ENCODE results near the gene TMEM217. TPM values are rescaled to one million over a fixed set of nuclear protein-coding genes. Genes with fewer than 3 reads are reported as not detected.

Gene TMEM217
- total and polyA plus RNA-seq, 2 donors (not counting 1 experiment from before 2014, with no cell fraction given): 0.73 to 1.2 TPM

Small RNAs within 50 kb of the gene (small RNA-seq; reads per million reads assigned to genes)
- gene AL096712.1 (ENCODE audit: insufficient read length, low read depth, low replicate concordance): not detected

Other genes starting within 250 kb of the TMEM217 start
- 99.7 and 102 TPM in 2 replicates for gene PIM1, start 88.0 kb downstream of the TMEM217 start, total RNA-seq
- 13.6 and 36.0 TPM in 2 replicates for gene PIM1, start 88.0 kb downstream of the TMEM217 start, polyA plus RNA-seq
- gene TBC1D22B, start 372 bp downstream of the TMEM217 start, total RNA-seq: 11.2 and 12.5 TPM in 2 replicates
- gene TBC1D22B, start 372 bp downstream of the TMEM217 start, polyA plus RNA-seq: 5.1 and 5.3 TPM in 2 replicates
- gene RNF8, start 95.8 kb upstream of the TMEM217 start, total RNA-seq: 16.9 and 18.8 TPM in 2 replicates
- gene RNF8, start 95.8 kb upstream of the TMEM217 start, polyA plus RNA-seq: 5.3 and 7.4 TPM in 2 replicates
- gene CMTR1, start 175.1 kb upstream of the TMEM217 start, total RNA-seq: 81.3 and 82.9 TPM in 2 replicates
- 46.0 and 61.6 TPM in 2 replicates for gene CMTR1, start 175.1 kb upstream of the TMEM217 start, polyA plus RNA-seq
- 9.7 and 11.1 TPM in 2 replicates for gene CCDC167, start 241.7 kb upstream of the TMEM217 start, total RNA-seq
- gene CCDC167, start 241.7 kb upstream of the TMEM217 start, polyA plus RNA-seq: 23.4 and 60.1 TPM in 2 replicates

Data from B cell (primary cell).